GM21717 (cell line): ENCODE measurements around the gene PLA2G12B.
"Not testable (repeated sequence)": the region's sequence is repeated elsewhere in the genome, so short reads cannot be mapped to it uniquely, and the experiment has no call there.

Source experiments
- ATAC-seq: cut with Tn5 transposase; IDR thresholded peaks from one replicate; pipeline ENCODE4 v1.9.1; 2021; ENCODE audit warnings: mild to moderate bottlenecking, moderate library complexity; ENCODE audit not compliant: unreplicated experiment

Gene PLA2G12B

GRCh38 chr10:72943498-72944234 is 10.9 kb downstream of the PLA2G12B start:
- ATAC-seq = no peak

- ATAC-seq = no peak
Observed at GRCh38 chr10:72935361-72935760, 19.2 kb downstream of the PLA2G12B start.

- no peak for ATAC-seq
Observed at GRCh38 chr10:72932259-72933015, 22.2 kb downstream of the PLA2G12B start.

GRCh38 chr10:72930276-72930675 is 24.3 kb downstream of the PLA2G12B start:
- no peak for ATAC-seq

- ATAC-seq = no peak
Observed at GRCh38 chr10:72928798-72929197, 25.8 kb downstream of the PLA2G12B start.

- ATAC-seq = no peak
Observed at GRCh38 chr10:72927485-72927884, 27.1 kb downstream of the PLA2G12B start.

GRCh38 chr10:72925951-72926465 is 28.6 kb downstream of the PLA2G12B start:
- no peak for ATAC-seq

GRCh38 chr10:72924351-72924750 is 30.3 kb downstream of the PLA2G12B start:
- no peak for ATAC-seq

GRCh38 chr10:72921147-72921683 is 33.4 kb downstream of the PLA2G12B start:
- not testable (repeated sequence) for ATAC-seq

- no peak for ATAC-seq
Observed at GRCh38 chr10:72918352-72918751, 36.3 kb downstream of the PLA2G12B start.

GRCh38 chr10:72917803-72918332 is 36.7 kb downstream of the PLA2G12B start:
- ATAC-seq = not testable (repeated sequence)

- ATAC-seq = not testable (repeated sequence)
Observed at GRCh38 chr10:72917201-72917600, 37.4 kb downstream of the PLA2G12B start.

- no peak for ATAC-seq
Observed at GRCh38 chr10:72913287-72913686, 41.3 kb downstream of the PLA2G12B start.

- ATAC-seq = no peak
Observed at GRCh38 chr10:72912736-72913135, 41.9 kb downstream of the PLA2G12B start.

GRCh38 chr10:72911758-72912157 is 42.8 kb downstream of the PLA2G12B start:
- ATAC-seq = no peak

GRCh38 chr10:72910705-72911104 is 43.9 kb downstream of the PLA2G12B start:
- no peak for ATAC-seq

- no peak for ATAC-seq
Observed at GRCh38 chr10:72906446-72906845, 48.2 kb downstream of the PLA2G12B start.

- no peak for ATAC-seq
Observed at GRCh38 chr10:72904806-72905205, 49.8 kb downstream of the PLA2G12B start.

GRCh38 chr10:72903941-72904446 is 50.6 kb downstream of the PLA2G12B start:
- not testable (repeated sequence) for ATAC-seq

GRCh38 chr10:72899545-72899944 is 55.1 kb downstream of the PLA2G12B start:
- no peak for ATAC-seq

GRCh38 chr10:72898616-72899015 is 56.0 kb downstream of the PLA2G12B start:
- ATAC-seq = no peak
